WTC11 (cell line): Measurements from ENCODE around the gene RFNG. TPM values are rescaled to one million over a fixed set of nuclear protein-coding genes. Genes with fewer than 3 reads are reported as not detected.

Experiments used
- ATAC-seq: fragments of 200-7000 bp; cut with Tn5 transposase; 2 replicates; pipeline ENCODE4 v1.10.0; 2021; ENCODE audit warnings: mild to moderate bottlenecking, moderate library complexity
- CTCF ChIA-PET: fragments of 300-600 bp; sonication (Branson Sonifier 250); formaldehyde crosslinking; loops from one replicate; lab custom pipeline; 2021; ENCODE audit warnings: antibody characterized with exemption; lab: Charles Lee
- POLR2A ChIA-PET: fragments of 350-600 bp; sonication (Branson Sonifier 250); formaldehyde crosslinking; loops from one replicate; lab custom pipeline; 2021; ENCODE audit warnings: antibody characterized with exemption; lab: Charles Lee
- DNase-seq: peaks from one replicate; pipeline ENCODE4 v3.0.0; 2021; ENCODE audit warnings: low spot score
- H3K27ac Mint-ChIP-seq: 2 replicates; pipeline ENCODE4 v1.8.0; 2021; ENCODE audit warnings: mixed read lengths
- H3K27me3 Mint-ChIP-seq: 2 replicates; pipeline ENCODE4 v1.8.0; 2021; ENCODE audit warnings: low read depth, mild to moderate bottlenecking, moderate library complexity, mixed read lengths
- H3K36me3 Mint-ChIP-seq: 2 replicates; pipeline ENCODE4 v1.8.0; 2021; ENCODE audit warnings: mixed read lengths
- H3K4me1 Mint-ChIP-seq: 2 replicates; pipeline ENCODE4 v1.8.0; 2022; ENCODE audit warnings: mixed read lengths
- H3K4me3 Mint-ChIP-seq: 2 replicates; pipeline ENCODE4 v1.8.0; 2021; ENCODE audit warnings: mild to moderate bottlenecking, moderate library complexity, mixed read lengths
- H3K9me3 Mint-ChIP-seq: 2 replicates; pipeline ENCODE4 v1.8.0; 2021; ENCODE audit warnings: mixed read lengths
- ATF1 ChIP-seq: sonication (generic); formaldehyde crosslinking; IDR thresholded peaks from 2 replicates; pipeline ENCODE4 v1.8.1; 2023; ENCODE audit warnings: mild to moderate bottlenecking, moderate library complexity, missing genetic modification reagents
- CBFB ChIP-seq: sonication (generic); formaldehyde crosslinking; IDR thresholded peaks from 2 replicates; pipeline ENCODE4 v1.8.1; 2022; ENCODE audit warnings: mild to moderate bottlenecking, low read depth, missing genetic modification reagents
- GRHL2 ChIP-seq: fragments of 250-450 bp; sonication (Bioruptor Pico); IDR thresholded peaks from 2 replicates; pipeline ENCODE4 v1.8.0; 2022; ENCODE audit warnings: mild to moderate bottlenecking, moderate library complexity; ENCODE audit not compliant: insufficient replicate concordance, severe bottlenecking
- JUN ChIP-seq: sonication (generic); formaldehyde crosslinking; IDR thresholded peaks from 2 replicates; pipeline ENCODE4 v1.8.0; 2023; ENCODE audit warnings: mild to moderate bottlenecking, missing genetic modification reagents
- NFYB ChIP-seq: sonication (generic); formaldehyde crosslinking; conservative IDR thresholded peaks from 2 replicates; pipeline ENCODE4 v1.8.0; 2022; ENCODE audit warnings: low read depth, missing genetic modification reagents
- NR3C1 ChIP-seq: sonication (generic); formaldehyde crosslinking; conservative IDR thresholded peaks from 2 replicates; pipeline ENCODE4 v1.8.1; 2023; ENCODE audit warnings: low read depth, mild to moderate bottlenecking, missing genetic modification reagents
- RORB ChIP-seq: fragments of 250-450 bp; sonication (Bioruptor Pico); IDR thresholded peaks from 2 replicates; pipeline ENCODE4 v1.9.0; 2021; ENCODE audit warnings: mild to moderate bottlenecking
- SMAD3 ChIP-seq: sonication (generic); formaldehyde crosslinking; IDR thresholded peaks from 2 replicates; pipeline ENCODE4 v1.8.0; 2022; ENCODE audit warnings: missing genetic modification reagents, mild to moderate bottlenecking, borderline replicate concordance
- TEAD4 ChIP-seq: sonication (generic); formaldehyde crosslinking; IDR thresholded peaks from 2 replicates; pipeline ENCODE4 v1.8.0; 2022; ENCODE audit warnings: mild to moderate bottlenecking, missing genetic modification reagents
- ZBTB21 ChIP-seq: sonication (generic); formaldehyde crosslinking; IDR thresholded peaks from 2 replicates; pipeline ENCODE4 v1.8.1; 2023; ENCODE audit warnings: mild to moderate bottlenecking, missing genetic modification reagents, borderline replicate concordance
- ZNF317 ChIP-seq: sonication (generic); formaldehyde crosslinking; IDR thresholded peaks from 2 replicates; pipeline ENCODE4 v1.8.1; 2023; ENCODE audit warnings: low read depth, mild to moderate bottlenecking, moderate library complexity, missing genetic modification reagents, borderline replicate concordance
- total RNA-seq: library from RNA; stranded (reverse); gene quantifications from 3 replicates; pipeline ENCODE4 v1.2.3, GENCODE V29; 2021
- TF ChIP-seq, protein P1 (sequence below): sonication (generic); formaldehyde crosslinking; IDR thresholded peaks from 2 replicates; pipeline ENCODE4 v1.8.1; 2022; ENCODE audit warnings: missing genetic modification reagents, borderline replicate concordance
- TF ChIP-seq, protein P2 (sequence below): sonication (generic); formaldehyde crosslinking; IDR thresholded peaks from 2 replicates; pipeline ENCODE4 v1.8.0; 2022; ENCODE audit warnings: mild to moderate bottlenecking, missing genetic modification reagents
- TF ChIP-seq, protein P3 (sequence below): sonication (generic); formaldehyde crosslinking; IDR thresholded peaks from 2 replicates; pipeline ENCODE4 v1.8.1; 2023; ENCODE audit warnings: mild to moderate bottlenecking, missing genetic modification reagents, moderate library complexity
- TF ChIP-seq, protein P4 (sequence below): sonication (generic); formaldehyde crosslinking; IDR thresholded peaks from 2 replicates; pipeline ENCODE4 v1.8.0; 2022; ENCODE audit warnings: mild to moderate bottlenecking, missing genetic modification reagents
- TF ChIP-seq, protein P5 (sequence below): fragments of 250-450 bp; sonication (Bioruptor Pico); IDR thresholded peaks from 2 replicates; pipeline ENCODE4 v1.9.0; 2021; ENCODE audit warnings: mild to moderate bottlenecking
- TF ChIP-seq, protein P6 (sequence below): sonication (generic); formaldehyde crosslinking; conservative IDR thresholded peaks from 2 replicates; pipeline ENCODE4 v1.8.1; 2023; ENCODE audit warnings: mild to moderate bottlenecking, low read depth, missing genetic modification reagents, moderate library complexity
- TF ChIP-seq, protein P7 (sequence below): sonication (generic); formaldehyde crosslinking; IDR thresholded peaks from 2 replicates; pipeline ENCODE4 v1.8.1; 2022; ENCODE audit warnings: mild to moderate bottlenecking, moderate library complexity, missing genetic modification reagents

Gene RFNG
- total RNA-seq, 1 experiment from 2014 or later = 41.6 TPM

DNA sequence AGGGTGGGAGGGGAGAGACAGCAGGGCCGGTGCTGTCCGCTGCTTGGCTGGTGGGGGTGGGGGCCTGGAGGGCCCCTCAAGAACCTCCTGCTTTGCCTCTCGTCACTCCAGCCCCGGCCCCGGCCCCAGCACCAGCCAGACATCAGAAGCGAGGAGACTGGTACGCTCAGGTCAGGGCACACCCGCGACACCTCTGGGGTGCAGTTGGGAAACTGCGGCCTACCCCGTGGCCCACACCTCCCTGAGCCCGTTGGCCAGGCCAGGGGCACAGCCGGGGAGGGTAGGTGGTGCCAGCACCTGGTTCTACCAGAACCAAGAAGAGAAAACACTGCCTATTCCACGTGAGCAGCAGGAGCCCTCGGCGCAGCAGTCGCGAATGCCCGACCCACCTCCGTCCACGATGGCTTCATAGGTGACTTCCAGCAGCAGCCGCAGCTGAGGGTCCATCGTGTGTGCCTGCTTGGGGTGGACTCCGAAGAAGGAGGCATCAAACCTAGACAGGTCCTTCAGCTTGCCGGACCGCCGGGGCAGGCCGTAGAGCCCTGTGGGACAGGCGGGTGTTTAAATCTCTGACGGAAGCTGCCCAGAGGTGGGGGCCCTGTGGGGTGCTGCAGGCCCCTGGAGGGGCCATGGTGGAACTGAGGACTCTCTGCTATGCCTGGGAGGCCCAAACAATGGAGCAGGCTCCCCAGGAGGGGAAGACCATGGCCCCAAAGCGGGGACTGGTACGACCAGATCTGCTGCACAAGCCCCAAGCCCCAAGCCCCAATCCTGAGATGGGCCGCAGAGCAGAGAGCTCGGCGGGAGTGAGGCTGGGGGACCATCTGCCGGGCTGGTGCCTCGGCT is 43.5 kb upstream of the RFNG start (continued):
- TF ChIP-seq, protein P1, sequence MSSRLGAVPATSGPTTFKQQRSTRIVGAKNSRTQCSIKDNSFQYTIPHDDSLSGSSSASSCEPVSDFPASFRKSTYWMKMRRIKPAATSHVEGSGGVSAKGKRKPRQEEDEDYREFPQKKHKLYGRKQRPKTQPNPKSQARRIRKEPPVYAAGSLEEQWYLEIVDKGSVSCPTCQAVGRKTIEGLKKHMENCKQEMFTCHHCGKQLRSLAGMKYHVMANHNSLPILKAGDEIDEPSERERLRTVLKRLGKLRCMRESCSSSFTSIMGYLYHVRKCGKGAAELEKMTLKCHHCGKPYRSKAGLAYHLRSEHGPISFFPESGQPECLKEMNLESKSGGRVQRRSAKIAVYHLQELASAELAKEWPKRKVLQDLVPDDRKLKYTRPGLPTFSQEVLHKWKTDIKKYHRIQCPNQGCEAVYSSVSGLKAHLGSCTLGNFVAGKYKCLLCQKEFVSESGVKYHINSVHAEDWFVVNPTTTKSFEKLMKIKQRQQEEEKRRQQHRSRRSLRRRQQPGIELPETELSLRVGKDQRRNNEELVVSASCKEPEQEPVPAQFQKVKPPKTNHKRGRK (CRISPR knock-in tag) = no peak
- TF ChIP-seq, all 79 proteins: peak for 0

DNA sequence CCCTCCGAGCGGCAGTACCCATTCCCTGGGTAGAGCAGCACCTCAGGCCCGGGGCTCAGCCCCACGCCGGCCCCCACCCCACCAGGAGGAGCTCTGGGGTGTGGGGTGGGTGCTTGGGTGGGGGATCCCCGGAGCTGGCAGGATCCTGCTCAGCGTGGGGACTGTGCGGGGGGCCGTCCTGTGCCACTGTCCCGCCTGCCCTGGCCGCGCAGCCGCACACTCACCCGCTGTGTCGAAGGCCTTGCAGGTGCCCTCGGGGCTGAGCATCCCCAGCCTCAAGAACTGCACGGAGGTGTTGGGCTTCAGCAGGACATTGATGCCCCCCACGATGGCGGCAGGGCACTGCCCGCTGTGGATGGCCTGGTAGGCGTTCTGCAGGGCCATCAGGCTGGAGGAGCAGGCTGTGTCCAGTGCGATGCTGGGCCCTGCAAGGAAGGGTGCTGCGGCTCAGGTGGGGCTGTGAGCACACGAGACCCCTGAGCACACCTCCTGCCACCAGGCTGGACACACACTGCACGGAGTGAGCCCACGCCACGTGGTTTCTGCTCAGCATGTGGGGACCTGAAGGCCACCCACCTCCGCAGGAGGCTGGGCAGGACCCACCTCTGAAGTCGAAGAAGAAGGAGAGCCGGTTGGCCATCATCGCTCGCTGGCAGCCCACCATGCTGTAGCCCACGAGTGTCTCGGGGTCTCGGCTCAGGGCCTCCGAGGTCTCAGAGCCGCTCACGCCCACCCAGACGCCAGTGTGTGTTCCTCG is 41.6 kb upstream of the RFNG start:
- Mint-ChIP-seq H3K27ac (peak overlapping the region; percentile 84; the same call in 1 of the 2 replicates), H3K9me3 (no peaks in the 10 kb centered on the region), H3K4me3 (no peak overlapping the region), H3K36me3 (peaks cover 20% of the 10 kb centered on the region), H3K27me3 (no peaks in the 10 kb centered on the region), H3K4me1 (peaks cover 3% of the 10 kb centered on the region)
- ChIA-PET CTCF (interaction anchor here (0.7 kb wide), 1 partner anchor 73 kb away, joined by 3 read pairs; no protein-coding TSS in a partner anchor), POLR2A (no interaction called here)
- DNase-seq (peak; percentile 8), ATAC-seq (no peak)
- TF ChIP-seq, protein P2, sequence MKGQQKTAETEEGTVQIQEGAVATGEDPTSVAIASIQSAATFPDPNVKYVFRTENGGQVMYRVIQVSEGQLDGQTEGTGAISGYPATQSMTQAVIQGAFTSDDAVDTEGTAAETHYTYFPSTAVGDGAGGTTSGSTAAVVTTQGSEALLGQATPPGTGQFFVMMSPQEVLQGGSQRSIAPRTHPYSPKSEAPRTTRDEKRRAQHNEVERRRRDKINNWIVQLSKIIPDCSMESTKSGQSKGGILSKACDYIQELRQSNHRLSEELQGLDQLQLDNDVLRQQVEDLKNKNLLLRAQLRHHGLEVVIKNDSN (CRISPR knock-in tag) = no peak
- TF ChIP-seq, protein P3, sequence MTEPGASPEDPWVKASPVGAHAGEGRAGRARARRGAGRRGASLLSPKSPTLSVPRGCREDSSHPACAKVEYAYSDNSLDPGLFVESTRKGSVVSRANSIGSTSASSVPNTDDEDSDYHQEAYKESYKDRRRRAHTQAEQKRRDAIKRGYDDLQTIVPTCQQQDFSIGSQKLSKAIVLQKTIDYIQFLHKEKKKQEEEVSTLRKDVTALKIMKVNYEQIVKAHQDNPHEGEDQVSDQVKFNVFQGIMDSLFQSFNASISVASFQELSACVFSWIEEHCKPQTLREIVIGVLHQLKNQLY (CRISPR knock-in tag) = no peak
- TF ChIP-seq NR3C1 (no peak), GRHL2 (CRISPR knock-in tag) (no peak)
- TF ChIP-seq, protein P4, sequence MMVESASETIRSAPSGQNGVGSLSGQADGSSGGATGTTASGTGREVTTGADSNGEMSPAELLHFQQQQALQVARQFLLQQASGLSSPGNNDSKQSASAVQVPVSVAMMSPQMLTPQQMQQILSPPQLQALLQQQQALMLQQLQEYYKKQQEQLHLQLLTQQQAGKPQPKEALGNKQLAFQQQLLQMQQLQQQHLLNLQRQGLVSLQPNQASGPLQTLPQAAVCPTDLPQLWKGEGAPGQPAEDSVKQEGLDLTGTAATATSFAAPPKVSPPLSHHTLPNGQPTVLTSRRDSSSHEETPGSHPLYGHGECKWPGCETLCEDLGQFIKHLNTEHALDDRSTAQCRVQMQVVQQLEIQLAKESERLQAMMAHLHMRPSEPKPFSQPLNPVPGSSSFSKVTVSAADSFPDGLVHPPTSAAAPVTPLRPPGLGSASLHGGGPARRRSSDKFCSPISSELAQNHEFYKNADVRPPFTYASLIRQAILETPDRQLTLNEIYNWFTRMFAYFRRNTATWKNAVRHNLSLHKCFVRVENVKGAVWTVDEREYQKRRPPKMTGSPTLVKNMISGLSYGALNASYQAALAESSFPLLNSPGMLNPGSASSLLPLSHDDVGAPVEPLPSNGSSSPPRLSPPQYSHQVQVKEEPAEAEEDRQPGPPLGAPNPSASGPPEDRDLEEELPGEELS = peak; percentile 37; the same call in 1 of the 2 replicates

DNA sequence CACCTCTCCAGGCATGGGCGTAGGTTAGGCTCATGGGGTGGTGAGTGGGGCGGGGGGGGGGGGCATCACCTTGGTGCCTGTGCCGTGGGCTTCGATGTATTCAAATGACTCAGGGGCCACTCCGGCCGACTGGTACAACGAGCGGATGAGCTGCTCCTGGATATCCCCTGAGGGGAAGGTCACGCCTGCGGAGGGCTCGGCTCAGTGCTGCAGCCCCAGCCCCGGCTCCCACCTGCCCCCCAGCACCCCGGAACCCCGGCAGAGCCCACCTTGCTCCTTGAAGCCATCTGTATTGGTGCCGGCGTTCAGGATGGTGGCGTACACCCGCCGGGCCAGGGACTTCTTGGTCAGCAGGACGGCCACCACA is 41.0 kb upstream of the RFNG start:
- Mint-ChIP-seq H3K4me3 (no peak overlapping the region), H3K4me1 (peaks cover 3% of the 10 kb centered on the region), H3K27ac (no peak overlapping the region), H3K36me3 (peaks cover 22% of the 10 kb centered on the region), H3K9me3 (no peaks in the 10 kb centered on the region), H3K27me3 (no peaks in the 10 kb centered on the region)
- ATAC-seq = no peak
- TF ChIP-seq ZBTB21 (CRISPR knock-in tag) = no peak
- TF ChIP-seq SMAD3 = no peak
- no peak for TF ChIP-seq TEAD4
- TF ChIP-seq RORB = no peak
- TF ChIP-seq ZNF317 = no peak
- TF ChIP-seq, protein P5, sequence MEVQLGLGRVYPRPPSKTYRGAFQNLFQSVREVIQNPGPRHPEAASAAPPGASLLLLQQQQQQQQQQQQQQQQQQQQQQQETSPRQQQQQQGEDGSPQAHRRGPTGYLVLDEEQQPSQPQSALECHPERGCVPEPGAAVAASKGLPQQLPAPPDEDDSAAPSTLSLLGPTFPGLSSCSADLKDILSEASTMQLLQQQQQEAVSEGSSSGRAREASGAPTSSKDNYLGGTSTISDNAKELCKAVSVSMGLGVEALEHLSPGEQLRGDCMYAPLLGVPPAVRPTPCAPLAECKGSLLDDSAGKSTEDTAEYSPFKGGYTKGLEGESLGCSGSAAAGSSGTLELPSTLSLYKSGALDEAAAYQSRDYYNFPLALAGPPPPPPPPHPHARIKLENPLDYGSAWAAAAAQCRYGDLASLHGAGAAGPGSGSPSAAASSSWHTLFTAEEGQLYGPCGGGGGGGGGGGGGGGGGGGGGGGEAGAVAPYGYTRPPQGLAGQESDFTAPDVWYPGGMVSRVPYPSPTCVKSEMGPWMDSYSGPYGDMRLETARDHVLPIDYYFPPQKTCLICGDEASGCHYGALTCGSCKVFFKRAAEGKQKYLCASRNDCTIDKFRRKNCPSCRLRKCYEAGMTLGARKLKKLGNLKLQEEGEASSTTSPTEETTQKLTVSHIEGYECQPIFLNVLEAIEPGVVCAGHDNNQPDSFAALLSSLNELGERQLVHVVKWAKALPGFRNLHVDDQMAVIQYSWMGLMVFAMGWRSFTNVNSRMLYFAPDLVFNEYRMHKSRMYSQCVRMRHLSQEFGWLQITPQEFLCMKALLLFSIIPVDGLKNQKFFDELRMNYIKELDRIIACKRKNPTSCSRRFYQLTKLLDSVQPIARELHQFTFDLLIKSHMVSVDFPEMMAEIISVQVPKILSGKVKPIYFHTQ = no peak
- TF ChIP-seq, protein P6, sequence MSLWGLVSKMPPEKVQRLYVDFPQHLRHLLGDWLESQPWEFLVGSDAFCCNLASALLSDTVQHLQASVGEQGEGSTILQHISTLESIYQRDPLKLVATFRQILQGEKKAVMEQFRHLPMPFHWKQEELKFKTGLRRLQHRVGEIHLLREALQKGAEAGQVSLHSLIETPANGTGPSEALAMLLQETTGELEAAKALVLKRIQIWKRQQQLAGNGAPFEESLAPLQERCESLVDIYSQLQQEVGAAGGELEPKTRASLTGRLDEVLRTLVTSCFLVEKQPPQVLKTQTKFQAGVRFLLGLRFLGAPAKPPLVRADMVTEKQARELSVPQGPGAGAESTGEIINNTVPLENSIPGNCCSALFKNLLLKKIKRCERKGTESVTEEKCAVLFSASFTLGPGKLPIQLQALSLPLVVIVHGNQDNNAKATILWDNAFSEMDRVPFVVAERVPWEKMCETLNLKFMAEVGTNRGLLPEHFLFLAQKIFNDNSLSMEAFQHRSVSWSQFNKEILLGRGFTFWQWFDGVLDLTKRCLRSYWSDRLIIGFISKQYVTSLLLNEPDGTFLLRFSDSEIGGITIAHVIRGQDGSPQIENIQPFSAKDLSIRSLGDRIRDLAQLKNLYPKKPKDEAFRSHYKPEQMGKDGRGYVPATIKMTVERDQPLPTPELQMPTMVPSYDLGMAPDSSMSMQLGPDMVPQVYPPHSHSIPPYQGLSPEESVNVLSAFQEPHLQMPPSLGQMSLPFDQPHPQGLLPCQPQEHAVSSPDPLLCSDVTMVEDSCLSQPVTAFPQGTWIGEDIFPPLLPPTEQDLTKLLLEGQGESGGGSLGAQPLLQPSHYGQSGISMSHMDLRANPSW (CRISPR knock-in tag) = no peak
- no peak for TF ChIP-seq NFYB (CRISPR knock-in tag)
- TF ChIP-seq JUN (CRISPR knock-in tag) = no peak
- TF ChIP-seq, protein P7, sequence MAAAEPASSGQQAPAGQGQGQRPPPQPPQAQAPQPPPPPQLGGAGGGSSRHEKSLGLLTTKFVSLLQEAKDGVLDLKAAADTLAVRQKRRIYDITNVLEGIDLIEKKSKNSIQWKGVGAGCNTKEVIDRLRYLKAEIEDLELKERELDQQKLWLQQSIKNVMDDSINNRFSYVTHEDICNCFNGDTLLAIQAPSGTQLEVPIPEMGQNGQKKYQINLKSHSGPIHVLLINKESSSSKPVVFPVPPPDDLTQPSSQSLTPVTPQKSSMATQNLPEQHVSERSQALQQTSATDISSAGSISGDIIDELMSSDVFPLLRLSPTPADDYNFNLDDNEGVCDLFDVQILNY (CRISPR knock-in tag) = no peak
- no peak for TF ChIP-seq ATF1 (CRISPR knock-in tag)
- no peak for TF ChIP-seq CBFB (CRISPR knock-in tag)
- ChIA-PET CTCF (interaction anchor here (0.7 kb wide), 1 partner anchor 73 kb away, joined by 3 read pairs; no protein-coding TSS in a partner anchor), POLR2A (no interaction called here)
- no peak for DNase-seq
